ENCODE measurements around the gene MRPL1. TPM values are rescaled to one million over a fixed set of nuclear protein-coding genes. Genes with fewer than 3 reads are reported as not detected.

Gene MRPL1
- total RNA-seq, 1 donor: 36.7 TPM

GRCh38 chr4:78001531-78001930 is 138.9 kb downstream of the MRPL1 start:
- TF ChIP-seq, protein P1, sequence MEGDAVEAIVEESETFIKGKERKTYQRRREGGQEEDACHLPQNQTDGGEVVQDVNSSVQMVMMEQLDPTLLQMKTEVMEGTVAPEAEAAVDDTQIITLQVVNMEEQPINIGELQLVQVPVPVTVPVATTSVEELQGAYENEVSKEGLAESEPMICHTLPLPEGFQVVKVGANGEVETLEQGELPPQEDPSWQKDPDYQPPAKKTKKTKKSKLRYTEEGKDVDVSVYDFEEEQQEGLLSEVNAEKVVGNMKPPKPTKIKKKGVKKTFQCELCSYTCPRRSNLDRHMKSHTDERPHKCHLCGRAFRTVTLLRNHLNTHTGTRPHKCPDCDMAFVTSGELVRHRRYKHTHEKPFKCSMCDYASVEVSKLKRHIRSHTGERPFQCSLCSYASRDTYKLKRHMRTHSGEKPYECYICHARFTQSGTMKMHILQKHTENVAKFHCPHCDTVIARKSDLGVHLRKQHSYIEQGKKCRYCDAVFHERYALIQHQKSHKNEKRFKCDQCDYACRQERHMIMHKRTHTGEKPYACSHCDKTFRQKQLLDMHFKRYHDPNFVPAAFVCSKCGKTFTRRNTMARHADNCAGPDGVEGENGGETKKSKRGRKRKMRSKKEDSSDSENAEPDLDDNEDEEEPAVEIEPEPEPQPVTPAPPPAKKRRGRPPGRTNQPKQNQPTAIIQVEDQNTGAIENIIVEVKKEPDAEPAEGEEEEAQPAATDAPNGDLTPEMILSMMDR (IDR thresholded peaks at IDR 0.05; ENCODE audit: insufficient read depth, low read length): no peak
- no peak for DNase-seq (ENCODE audit: low read depth)
- no peak overlapping the region for H3K4me3 ChIP-seq (ENCODE audit: low read depth, low read length)

DNA sequence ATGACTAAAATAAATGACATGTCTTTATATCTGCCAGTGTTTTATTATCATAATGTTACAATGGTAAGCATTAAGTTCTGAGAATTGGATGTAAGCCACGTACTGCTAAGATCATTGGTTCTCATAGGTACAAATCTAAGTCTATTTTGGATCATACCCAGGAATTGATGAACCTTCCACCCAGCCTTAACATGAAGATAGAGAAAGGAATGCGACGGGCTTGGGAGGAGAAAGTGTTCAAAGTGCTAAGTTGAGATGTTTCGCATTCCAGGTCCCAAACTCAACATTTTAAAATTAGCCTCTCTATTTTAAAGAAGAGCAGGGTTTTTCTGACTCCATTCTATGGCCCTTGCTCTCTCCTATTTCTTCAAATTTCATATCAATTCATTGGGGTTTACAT is 139.6 kb downstream of the MRPL1 start:
- no peak overlapping the region for H3K4me3 ChIP-seq (ENCODE audit: low read depth, low read length)
- peak; percentile 18 for DNase-seq (ENCODE audit: low read depth)
- TF ChIP-seq, protein P1 (IDR thresholded peaks at IDR 0.05; ENCODE audit: insufficient read depth, low read length): no peak

Small RNA genes within 50 kb of the gene (small RNA-seq; reads per million reads assigned to genes)
- not detected for gene AC112225.1

Other genes starting within 250 kb of the MRPL1 start
- gene CNOT6L, start 43.5 kb upstream of the MRPL1 start, total RNA-seq (ENCODE audit: low replicate concordance): 16.4 and 22.2 TPM in 2 replicates
- gene FRAS1, start 194.5 kb downstream of the MRPL1 start, total RNA-seq (ENCODE audit: low replicate concordance): 1.9 and 16.8 TPM in 2 replicates

Data from fibroblast of the aortic adventitia (primary cell).